ENCODE data around the gene SOS2. TPM values are rescaled to one million over a fixed set of nuclear protein-coding genes. Genes with fewer than 3 reads are reported as not detected.

Gene SOS2
- total RNA-seq (2012; rRNA removed) (10.9 and 13.1 TPM in 2 replicates), polyA plus RNA-seq (2012; rRNA removed) (5.6 and 6.3 TPM in 2 replicates), Bru-seq, nascent RNA (percentile 87 among the genes with signal in this experiment), BruChase-seq, experiment 1, labeled RNA remaining after a 6-hour chase (percentile 88 among the genes with signal in this experiment), BruChase-seq, experiment 2, labeled RNA remaining after a 2-hour chase (percentile 82 among the genes with signal in this experiment)
- 0.69 and 1.1 TPM in 2 replicates for polyA plus RNA-seq (2012; cell fraction: cytosol; rRNA removed)
- polyA plus RNA-seq (2012; cell fraction: nucleus; rRNA removed; ENCODE audit: low replicate concordance), result 2.1 and 8.6 TPM in 2 replicates
- long read RNA-seq, full-length matches to known transcripts, result 3 of 23 reads
- long read RNA-seq, partial matches to known transcripts, result 16 of 23 reads
- long read RNA-seq, other reads (novel, unspliced or antisense), result 4 of 23 reads

GRCh38 chr14:50231475-50232275 is at the start of gene SOS2:
SOS2 (minus strand) TSS chr14:50231578; CDS start chr14:50231283, 295 bp downstream.
- peak within 1 kb of the TSS; percentile 99 for H3K14ac ChIP-seq (replicated peaks; ENCODE audit: low read depth, low read length)
- peak within 1 kb of the TSS; percentile 99 for H3K4me2 ChIP-seq (ENCODE audit: low read depth, low read length)
- peak within 1 kb of the TSS; percentile 94 to 98 for H4K8ac ChIP-seq (ENCODE audit: low read depth in 2 of 2, low read length in 2 of 2)
- H2BK15ac ChIP-seq (ENCODE audit: low read depth, low read length), result peak within 1 kb of the TSS; percentile 59
- H2AFZ ChIP-seq (replicated peaks; ENCODE audit: low read length, poor library complexity), result peak within 1 kb of the TSS; percentile 99
- H4K20me1 ChIP-seq (ENCODE audit: insufficient read depth, low read length), result peaks cover 28% of the 10 kb centered on the region
- DNase-seq, result peak; percentile 71
- peak within 1 kb of the TSS; percentile 97 for H3K56ac ChIP-seq (ENCODE audit: extremely low read depth, insufficient read depth, low read length)
- peaks cover 1% of the 10 kb centered on the region; the same call in 1 of the 2 replicates for H3K4me1 ChIP-seq (ENCODE audit: control insufficient read depth, insufficient read depth, low read length)
- peak; percentile 69; the same call in 1 of the 2 replicates for TF ChIP-seq MAZ (IDR thresholded peaks at IDR 0.05; ENCODE audit: borderline replicate concordance, low read depth, low read length)
- peak; percentile 86 for TF ChIP-seq POLR2A (IDR thresholded peaks at IDR 0.05; ENCODE audit: low read depth, low read length)
- TF ChIP-seq RCOR1 (IDR thresholded peaks at IDR 0.05; ENCODE audit: insufficient replicate concordance, low read length), result no peak
- no TSS peak for BruUV-seq (replicated peaks)
- peak within 1 kb of the TSS; percentile 88 for H3K4me3 ChIP-seq (ENCODE audit: insufficient read depth, low read depth, low read length)
- H2AK9ac ChIP-seq (replicated peaks; ENCODE audit: low read depth, low read length, poor library complexity), result peak within 1 kb of the TSS; percentile 89
- H3K27ac ChIP-seq (ENCODE audit: insufficient read depth, low read length), result peak within 1 kb of the TSS; percentile 92
- peak within 1 kb of the TSS; percentile 97 for H3K23ac ChIP-seq (ENCODE audit: low read depth, low read length)
- peak within 1 kb of the TSS; percentile 93 for H4K5ac ChIP-seq (ENCODE audit: low read depth, low read length)
- peak within 1 kb of the TSS; percentile 90 for H3K9ac ChIP-seq (ENCODE audit: low read depth, low read length)
- peak within 1 kb of the TSS; percentile 54; the same call in 1 of the 2 replicates for H2AK5ac ChIP-seq (ENCODE audit: low read depth, low read length)
- peak within 1 kb of the TSS; percentile 69; the same call in 1 of the 2 replicates for H2BK20ac ChIP-seq (ENCODE audit: low read depth, low read length)
- intact Hi-C loops (cut with micrococcal nuclease) (loop anchor here (10.0 kb wide), 1 partner anchor 303 kb away; the partner anchor contains the start of gene MAP4K5), in situ Hi-C loops (cut with MboI; ENCODE audit: low sequenced_read_pairs) (no loop called here), dilution Hi-C loops (cut with HindIII; ENCODE audit: low sequenced_read_pairs, unreplicated experiment) (no loop called here)
- H3K27me3 ChIP-seq (ENCODE audit: control insufficient read depth, insufficient read depth, low read length), result no peaks in the 10 kb centered on the region
- ATAC-seq (ENCODE audit: low read depth), result peak; percentile 94
- H3K4ac ChIP-seq (ENCODE audit: low read depth, low read length), result peak within 1 kb of the TSS; percentile 99
- no peaks in the 10 kb centered on the region for H3K9me1 ChIP-seq (ENCODE audit: insufficient read depth, low read length)
- H3K18ac ChIP-seq (ENCODE audit: low read depth, low read length), result peak within 1 kb of the TSS; percentile 73
- ChIA-PET POLR2A (ENCODE audit: unreplicated experiment) (interaction anchor here (0.7 kb wide), 1 partner anchor 81 kb away, joined by 3 read pairs; the partner anchor contains the start of genes DMAC2L and L2HGDH), CTCF (no interaction called here)
- no peaks in the 10 kb centered on the region for H3K36me3 ChIP-seq (ENCODE audit: control insufficient read depth, insufficient read depth, low read length)
- 0% methylated on average over 19 of the region's 90 CpGs; no CpG with 5 or more reads in 1 of the 2 experiments for WGBS, 2 experiments (ENCODE audit: extremely low coverage in 2 of 2, insufficient read length in 1 of 2)
- peak within 1 kb of the TSS; percentile 95 for H4K91ac ChIP-seq (ENCODE audit: insufficient read depth, low read depth, low read length)
- H3K9me3 ChIP-seq (ENCODE audit: control insufficient read depth, insufficient read depth, low read length), result no peaks in the 10 kb centered on the region
- H2BK5ac ChIP-seq (ENCODE audit: low read depth, low read length, poor library complexity, severe bottlenecking), result peak within 1 kb of the TSS; percentile 89
- peak within 1 kb of the TSS; percentile 90 for H2BK120ac ChIP-seq (ENCODE audit: low read depth, low read length)
- H3K79me1 ChIP-seq (ENCODE audit: low read depth in 1 of 2, low read length in 2 of 2), result peaks cover 0 to 44% of the 10 kb centered on the region in 2 experiments; a peak in 2 of 4 replicates
